ENCODE data around the gene SHISA4.
"Not testable (repeated sequence)": the region's sequence is repeated elsewhere in the genome, so short reads cannot be mapped to it uniquely, and the experiment has no call there.

Gene SHISA4

DNA sequence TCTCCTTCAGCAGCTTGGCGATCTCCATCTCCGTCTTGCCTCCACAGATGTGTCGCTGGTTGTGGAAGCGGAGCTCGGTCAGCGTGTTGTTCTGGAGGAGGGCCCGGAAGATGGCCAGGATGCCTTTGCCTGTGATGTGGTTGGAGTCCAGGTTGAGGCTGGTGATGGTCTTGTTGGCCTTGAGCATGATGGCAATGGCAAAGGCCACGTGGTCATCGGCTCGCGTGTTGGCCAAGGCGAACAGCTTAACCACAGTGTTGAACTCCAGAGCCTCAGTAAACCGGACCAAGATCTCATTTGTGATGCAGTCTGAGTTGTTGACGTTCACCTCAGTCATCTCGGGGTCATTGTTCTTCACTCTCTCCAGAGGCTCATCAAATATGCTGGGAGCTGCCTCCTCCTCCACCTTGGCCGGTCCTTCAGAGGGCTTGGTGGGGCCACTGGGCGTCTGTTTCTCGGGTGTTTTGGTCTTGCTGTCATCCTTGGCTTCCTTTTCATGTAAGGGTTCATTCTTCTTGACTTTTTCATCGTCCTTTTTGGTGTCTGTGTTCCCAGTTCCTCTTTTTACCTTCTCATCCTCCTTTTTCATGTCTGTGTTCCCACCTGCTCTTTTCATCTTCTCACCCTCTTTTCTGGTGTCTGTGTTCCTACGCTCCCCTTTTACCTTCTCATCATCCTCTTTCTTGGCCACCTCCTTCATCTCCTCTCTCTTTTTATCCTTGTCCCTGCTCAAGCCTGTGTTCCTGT lies 11.2 kb downstream of the SHISA4 start:
- no peak for DNase-seq

DNA sequence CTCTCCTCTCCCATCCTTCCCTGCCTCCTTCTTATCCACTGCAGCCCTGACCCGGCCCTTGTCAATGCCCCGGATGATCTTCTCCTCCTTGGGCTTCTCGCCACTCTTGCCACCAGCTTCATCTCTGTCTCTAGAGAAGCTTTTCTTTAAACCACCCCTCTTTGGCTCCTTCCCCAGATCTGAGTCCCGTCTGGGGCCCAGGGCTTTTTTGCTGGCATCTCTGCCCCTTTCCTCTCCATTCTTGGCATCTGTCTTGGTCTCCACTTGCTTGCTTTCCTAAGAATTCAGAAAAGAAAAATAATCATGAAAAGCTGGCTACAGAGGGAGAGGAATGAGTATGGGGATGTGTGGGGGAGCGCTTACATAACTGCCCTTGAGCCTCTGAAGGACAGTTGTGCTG lies 11.8 kb downstream of the SHISA4 start:
- no peak for DNase-seq

DNA sequence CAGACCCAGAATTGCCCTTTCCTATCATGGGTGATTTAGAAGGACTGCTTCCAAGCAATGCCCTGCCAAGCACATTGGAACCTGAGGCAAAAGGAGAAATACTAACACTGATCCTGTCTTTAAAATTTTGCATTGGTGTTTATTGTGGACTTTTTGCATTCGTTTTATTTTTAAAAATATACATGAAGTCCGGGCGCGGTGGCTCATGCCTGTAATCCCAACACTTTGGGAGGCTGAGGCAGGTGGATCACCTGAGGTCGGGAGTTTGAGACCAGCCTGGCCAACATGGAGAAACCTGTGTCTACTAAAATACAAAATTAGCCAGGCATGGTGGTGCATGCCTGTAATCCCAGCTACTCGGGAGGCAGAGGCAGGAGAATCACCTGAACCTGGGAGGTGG lies 12.3 kb downstream of the SHISA4 start:
- not testable (repeated sequence) for DNase-seq

GRCh38 chr1:201902198-201902597 lies 13.5 kb downstream of the SHISA4 start:
- no peak for DNase-seq

DNA sequence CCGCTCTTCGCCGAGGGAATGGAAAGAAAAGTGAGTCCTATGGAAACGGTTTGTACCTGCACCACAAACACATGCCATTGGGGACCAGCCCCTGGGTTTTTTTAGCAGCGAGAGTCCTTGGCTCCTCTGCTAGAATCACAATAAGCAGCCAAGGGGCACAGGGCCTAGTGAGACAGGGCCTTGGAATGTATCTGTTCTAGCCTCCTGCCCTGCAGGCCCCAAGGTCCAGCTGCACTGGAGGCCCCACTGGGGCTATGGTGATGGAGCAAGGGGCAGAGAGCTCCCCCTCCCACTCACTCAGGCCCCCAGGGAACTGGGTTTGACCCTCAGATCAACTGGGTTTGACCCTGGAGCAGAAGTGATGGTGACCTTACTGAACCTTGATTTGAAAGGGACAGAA lies 14.4 kb downstream of the SHISA4 start:
- no peak for DNase-seq

GRCh38 chr1:201904579-201904978 lies 15.9 kb downstream of the SHISA4 start:
- DNase-seq, result no peak

DNA sequence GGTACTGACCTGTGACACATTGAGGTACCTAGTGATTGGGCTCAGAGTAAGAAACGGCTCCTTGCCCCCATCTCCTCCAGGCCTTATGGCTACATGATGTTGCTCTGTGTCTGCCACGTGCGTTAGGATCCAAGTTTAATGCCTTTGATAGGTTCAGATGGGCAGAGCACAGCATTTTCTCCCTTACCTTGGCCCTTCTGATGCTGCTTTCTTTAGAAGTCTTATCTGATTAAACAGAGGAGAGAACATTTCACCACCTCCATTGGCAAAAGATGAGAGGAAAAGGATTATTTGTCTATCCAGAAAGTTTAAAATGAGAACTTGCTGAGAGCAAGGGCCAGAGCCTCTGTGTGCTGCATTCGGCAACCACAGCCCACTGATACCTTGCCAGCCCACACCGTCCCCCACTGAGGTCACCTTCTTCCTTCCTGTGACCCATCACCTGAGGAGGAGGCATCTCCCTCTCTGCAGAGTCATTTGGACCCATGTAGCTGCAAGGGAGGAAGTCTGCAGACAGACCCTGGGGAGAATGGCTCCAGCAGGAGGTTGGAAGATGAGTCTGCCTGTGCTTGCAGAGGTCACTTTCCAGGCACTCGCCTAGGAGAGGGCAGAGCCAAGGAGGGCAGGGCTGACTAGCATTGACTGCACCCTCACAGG lies 16.7 kb downstream of the SHISA4 start:
- DNase-seq, result no peak

GRCh38 chr1:201906336-201906735 lies 17.6 kb downstream of the SHISA4 start:
- no peak for DNase-seq

GRCh38 chr1:201907621-201908020 lies 18.9 kb downstream of the SHISA4 start:
- no peak for DNase-seq

- DNase-seq, result no peak
Measured at GRCh38 chr1:201911826-201912571, 23.3 kb downstream of the SHISA4 start.

- DNase-seq, result no peak
Measured at GRCh38 chr1:201912832-201913231, 24.1 kb downstream of the SHISA4 start.

- no peak for DNase-seq
Measured at GRCh38 chr1:201914456-201915235, 25.9 kb downstream of the SHISA4 start.

GRCh38 chr1:201916649-201917249 lies 28.1 kb downstream of the SHISA4 start:
- no peak for DNase-seq

- DNase-seq, result no peak
Measured at GRCh38 chr1:201917362-201918033, 28.8 kb downstream of the SHISA4 start.

DNA sequence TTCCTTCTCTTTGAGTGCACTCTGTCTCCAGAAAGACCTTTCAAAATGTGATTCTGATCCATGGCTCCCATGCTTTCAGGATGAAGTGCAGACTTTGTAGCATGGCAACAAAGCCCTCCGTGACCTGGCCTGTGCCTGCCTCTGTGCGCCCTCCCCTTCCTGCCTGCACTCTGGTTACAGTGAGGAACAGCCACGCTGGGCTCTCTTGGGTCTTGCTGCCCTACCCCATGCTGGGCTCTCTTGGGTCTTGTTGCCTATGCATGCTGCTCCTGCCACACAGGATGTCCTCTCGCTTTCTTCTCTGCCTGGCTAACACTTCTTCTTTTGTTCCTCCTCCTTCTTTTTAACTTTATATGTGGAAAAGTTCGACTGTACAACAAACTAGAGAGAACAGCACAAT lies 29.6 kb downstream of the SHISA4 start:
- DNase-seq, result no peak

DNA sequence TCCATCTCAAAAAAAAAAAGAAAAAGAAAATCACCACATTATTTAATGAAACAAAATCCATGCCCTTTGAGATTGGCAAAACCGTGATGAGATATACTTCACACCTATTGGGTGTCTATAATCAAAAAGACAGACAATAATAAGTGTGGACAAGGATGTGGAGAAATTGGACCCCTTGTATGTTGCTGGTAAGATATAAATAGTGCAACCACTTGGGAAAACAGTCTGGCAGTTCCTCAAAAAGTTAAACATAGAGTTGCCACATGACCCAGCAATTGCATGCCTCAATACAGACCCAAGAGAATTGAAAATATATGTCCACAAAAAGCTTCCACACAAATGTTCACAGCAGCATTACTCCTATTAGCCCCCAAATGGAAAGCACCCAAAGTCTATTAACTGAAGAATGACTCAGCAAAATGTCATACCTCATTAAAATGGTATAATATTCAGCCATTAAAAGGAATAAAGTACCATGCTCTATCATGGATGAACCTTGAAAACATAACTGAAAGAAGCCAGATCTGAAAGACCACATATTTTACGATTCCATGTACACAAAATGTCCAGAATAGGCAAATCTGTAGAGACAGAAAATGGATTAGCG lies 33.4 kb downstream of the SHISA4 start:
- DNase-seq, result no peak

DNA sequence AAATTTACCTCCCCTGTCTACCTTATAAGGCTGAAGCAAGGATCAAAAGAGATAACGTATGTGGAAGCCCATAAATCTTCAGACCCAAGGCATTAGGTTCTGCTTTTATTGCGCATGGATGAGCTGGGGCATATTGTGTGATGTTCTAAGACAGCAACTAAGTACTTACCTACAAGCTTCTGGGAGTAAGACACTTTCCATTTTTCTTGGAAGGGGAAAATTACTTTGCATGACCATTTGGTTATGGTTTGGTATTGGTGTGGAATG lies 36.5 kb downstream of the SHISA4 start:
- no peak for DNase-seq

- DNase-seq, result no peak
Measured at GRCh38 chr1:201925981-201926645, 37.4 kb downstream of the SHISA4 start.

- DNase-seq, result no peak
Measured at GRCh38 chr1:201928266-201928665, 39.6 kb downstream of the SHISA4 start.

DNA sequence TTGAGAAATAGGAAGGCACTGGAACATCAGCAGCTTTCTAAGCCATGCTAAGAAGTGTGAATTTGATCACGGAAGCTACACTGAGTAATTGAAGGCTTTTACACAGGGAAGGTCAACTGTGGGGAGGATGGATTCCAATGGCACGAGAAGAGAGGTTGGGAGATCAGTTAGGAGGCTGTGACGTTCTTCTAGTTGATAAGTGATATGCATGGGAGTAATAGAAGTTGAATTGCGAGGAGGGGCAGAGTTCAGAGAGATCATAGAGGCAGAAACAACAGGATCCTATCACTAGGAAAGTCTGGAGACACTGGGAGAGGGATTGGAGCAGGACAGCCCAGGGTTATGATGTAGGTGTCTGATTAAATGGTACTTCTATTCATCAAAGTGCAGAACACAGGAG lies 41.4 kb downstream of the SHISA4 start:
- DNase-seq, result no peak

DNA sequence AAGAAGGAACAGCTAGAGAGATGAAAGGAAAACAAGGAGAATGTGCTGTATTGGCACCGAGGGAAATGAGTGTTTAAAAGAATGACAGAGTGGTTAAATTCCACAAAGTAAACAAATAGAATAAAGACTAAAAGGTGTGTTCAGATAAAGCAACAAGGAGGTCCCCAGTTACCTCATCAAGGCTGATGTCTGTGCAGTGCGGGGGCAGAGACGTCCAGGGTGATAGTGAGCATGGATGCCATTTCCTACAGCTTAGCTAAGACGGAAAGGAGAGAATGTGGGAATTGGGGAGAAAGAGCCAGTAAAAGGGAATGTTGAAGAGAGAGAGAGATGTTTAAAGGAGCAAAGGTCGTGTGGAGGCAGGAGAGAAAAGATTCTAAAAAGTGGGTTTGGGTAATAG lies 42.1 kb downstream of the SHISA4 start:
- DNase-seq, result no peak
